Right lobe of liver (tissue), 4 donors: ENCODE results near the gene COQ7.

Source experiments
- POLR2A ChIP-seq: fragments of 450-650 bp; IDR thresholded peaks from one replicate; pipeline ENCODE4 v1.6.1; 2017; ENCODE audit warnings: antibody characterized with exemption, mild to moderate bottlenecking
- TF ChIP-seq, protein P1 (sequence below), 4 donors: fragments of 200-600 bp in 3 of 4; fragments of 450-650 bp in 1 of 4; IDR thresholded peaks; one replicate each; pipeline versions ENCODE4 v1.5.1 to v1.8.0; 2016 to 2022; ENCODE audit warnings: antibody characterized with exemption in 4 of 4, mild to moderate bottlenecking in 2 of 4
- donor health status: DM: no; HTN: no; CAD: no.
- donor health status: DM: no; HTN: no; CAD: no.
- donor health status: DM: no; HTN: yes; CAD: no.

DNA sequence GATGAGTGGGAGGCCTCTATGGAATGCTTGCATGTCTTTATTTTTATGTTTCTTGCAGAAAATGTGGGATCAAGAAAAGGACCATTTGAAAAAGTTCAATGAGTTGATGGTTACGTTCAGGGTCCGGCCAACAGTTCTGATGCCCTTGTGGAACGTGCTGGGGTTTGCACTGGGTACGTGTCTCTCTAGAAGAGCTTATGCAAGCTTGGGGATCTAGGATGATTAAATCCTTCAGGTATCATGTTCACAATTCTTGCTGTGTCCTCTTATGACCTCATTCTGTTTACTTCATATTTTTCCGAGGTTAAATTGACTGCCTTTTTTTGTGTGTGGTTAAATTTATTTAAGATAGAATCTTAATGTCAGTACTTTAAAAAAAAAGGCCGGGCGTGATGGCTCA, 6.4 kb downstream of the COQ7 start:
- TF ChIP-seq, protein P1, sequence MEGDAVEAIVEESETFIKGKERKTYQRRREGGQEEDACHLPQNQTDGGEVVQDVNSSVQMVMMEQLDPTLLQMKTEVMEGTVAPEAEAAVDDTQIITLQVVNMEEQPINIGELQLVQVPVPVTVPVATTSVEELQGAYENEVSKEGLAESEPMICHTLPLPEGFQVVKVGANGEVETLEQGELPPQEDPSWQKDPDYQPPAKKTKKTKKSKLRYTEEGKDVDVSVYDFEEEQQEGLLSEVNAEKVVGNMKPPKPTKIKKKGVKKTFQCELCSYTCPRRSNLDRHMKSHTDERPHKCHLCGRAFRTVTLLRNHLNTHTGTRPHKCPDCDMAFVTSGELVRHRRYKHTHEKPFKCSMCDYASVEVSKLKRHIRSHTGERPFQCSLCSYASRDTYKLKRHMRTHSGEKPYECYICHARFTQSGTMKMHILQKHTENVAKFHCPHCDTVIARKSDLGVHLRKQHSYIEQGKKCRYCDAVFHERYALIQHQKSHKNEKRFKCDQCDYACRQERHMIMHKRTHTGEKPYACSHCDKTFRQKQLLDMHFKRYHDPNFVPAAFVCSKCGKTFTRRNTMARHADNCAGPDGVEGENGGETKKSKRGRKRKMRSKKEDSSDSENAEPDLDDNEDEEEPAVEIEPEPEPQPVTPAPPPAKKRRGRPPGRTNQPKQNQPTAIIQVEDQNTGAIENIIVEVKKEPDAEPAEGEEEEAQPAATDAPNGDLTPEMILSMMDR (IDR thresholded peaks at IDR 0.05) = no peak
- no peak for TF ChIP-seq POLR2A
